PC-9 (cell line): Measurements from ENCODE around the gene PARP8. TPM values are rescaled to one million over a fixed set of nuclear protein-coding genes. Genes with fewer than 3 reads are reported as not detected.

Source experiments
- BruUV-seq: library from RNA; stranded (reverse); fragments of 400-500 nt; replicated peaks from 2 replicates; lab custom pipeline; 2021; lab: Mats Ljungman, UMichigan
- CTCF ChIA-PET: fragments of 300-600 bp; sonication (Branson Sonifier 250); formaldehyde crosslinking; loops from one replicate; lab custom pipeline; 2022; ENCODE audit warnings: antibody characterized with exemption; lab: Charles Lee
- POLR2A ChIA-PET: fragments of 300-600 bp; sonication (Branson Sonifier 250); formaldehyde crosslinking; loops from one replicate; lab custom pipeline; 2022; ENCODE audit warnings: antibody characterized with exemption; ENCODE audit not compliant: unreplicated experiment; lab: Charles Lee
- DNase-seq, 2 experiments: peaks; one replicate each; pipeline versions ENCODE4 v3.0.0 to v3.0.0-alpha.2; 2015 to 2022; ENCODE audit warnings: mixed read lengths in 1 of 2
- H2AFZ ChIP-seq: fragments of 200-600 bp; sonication (generic); 2 replicates; pipeline ENCODE4 v1.8.1; 2017; ENCODE audit warnings: antibody characterized with exemption
- H3F3A ChIP-seq: fragments of 200-600 bp; sonication (generic); 2 replicates; pipeline ENCODE4 v1.8.1; 2017; ENCODE audit warnings: antibody characterized with exemption, mild to moderate bottlenecking, low read depth; ENCODE audit not compliant: insufficient read depth
- H3K27ac ChIP-seq: fragments of 200-600 bp; sonication (generic); 2 replicates; pipeline ENCODE4 v1.6.1; 2016; ENCODE audit warnings: mixed run types
- H3K27me3 ChIP-seq: fragments of 200-600 bp; sonication (generic); 2 replicates; pipeline ENCODE4 v1.6.1; 2016; ENCODE audit warnings: low read depth, mixed run types; ENCODE audit not compliant: insufficient read depth
- H3K36me3 ChIP-seq: fragments of 200-600 bp; sonication (generic); 2 replicates; pipeline ENCODE4 v1.6.1; 2016; ENCODE audit warnings: low read depth, mixed run types
- H3K4me1 ChIP-seq: fragments of 200-600 bp; sonication (generic); replicated peaks from 2 replicates; pipeline ENCODE4 v1.6.1; 2016; ENCODE audit warnings: mixed run types; ENCODE audit not compliant: insufficient read depth
- H3K4me2 ChIP-seq: fragments of 200-600 bp; sonication (generic); 2 replicates; pipeline ENCODE4 v1.6.1; 2017; ENCODE audit warnings: mixed run types
- H3K4me3 ChIP-seq: fragments of 200-600 bp; sonication (generic); 2 replicates; pipeline ENCODE4 v1.6.1; 2016; ENCODE audit warnings: mixed run types
- H3K79me2 ChIP-seq: fragments of 200-600 bp; sonication (generic); 2 replicates; pipeline ENCODE4 v1.6.1; 2017; ENCODE audit warnings: low read depth, mixed run types
- H3K9me2 ChIP-seq: fragments of 200-600 bp; sonication (generic); 2 replicates; pipeline ENCODE4 v1.8.1; 2017; ENCODE audit warnings: mild to moderate bottlenecking; ENCODE audit not compliant: insufficient read depth
- H3K9me3 ChIP-seq: fragments of 200-600 bp; sonication (generic); 2 replicates; pipeline ENCODE4 v1.8.1; 2016; ENCODE audit warnings: low read depth; ENCODE audit not compliant: insufficient read depth
- H4K20me1 ChIP-seq: fragments of 200-600 bp; sonication (generic); 2 replicates; pipeline ENCODE4 v1.8.1; 2017; ENCODE audit not compliant: insufficient read depth
- EZH2 ChIP-seq: fragments of 200-600 bp; sonication (generic); IDR thresholded peaks from 2 replicates; pipeline ENCODE4 v1.8.0; 2017; ENCODE audit warnings: antibody characterized with exemption, low read depth
- intact Hi-C: fragments of 100-400 bp; cut with micrococcal nuclease; formaldehyde crosslinking; loops from one replicate; pipeline ENCODE4 v1.10.0; 2022; ENCODE audit not compliant: unreplicated experiment
- total RNA-seq: library from RNA; stranded (reverse); gene quantifications from 2 replicates; pipeline ENCODE4 v1.2.3, GENCODE V29; 2021
- TF ChIP-seq, protein P1 (sequence below): fragments of 200-600 bp; sonication (generic); conservative IDR thresholded peaks from 2 replicates; pipeline ENCODE4 v1.6.1; 2017; ENCODE audit warnings: mixed run types, antibody characterized with exemption, mild to moderate bottlenecking, moderate library complexity

The PARP8 gene
- total RNA-seq, 1 experiment from 2014 or later, result 17.6 TPM

- H3K9me2 ChIP-seq, result no peaks in the 10 kb centered on the region
- CTCF ChIA-PET, result no interaction called here
Measured at GRCh38 chr5:50716134-50716533, 49.7 kb downstream of the PARP8 start.

GRCh38 chr5:50717651-50718050 lies 51.2 kb downstream of the PARP8 start:
- DNase-seq, result no peak
- intact Hi-C loops, result no loop called here
- Histone ChIP-seq H2AFZ (no peak overlapping the region), H3K27ac (no peak overlapping the region), H3K4me1 (no peaks in the 10 kb centered on the region), H3F3A (no peaks in the 10 kb centered on the region), H4K20me1 (no peaks in the 10 kb centered on the region), H3K36me3 (no peaks in the 10 kb centered on the region), H3K9me2 (no peaks in the 10 kb centered on the region), H3K4me2 (no peak overlapping the region), H3K9me3 (no peaks in the 10 kb centered on the region), H3K4me3 (no peak overlapping the region), H3K27me3 (no peaks in the 10 kb centered on the region), H3K79me2 (no peaks in the 10 kb centered on the region)
- BruUV-seq, result no TSS peak
- CTCF ChIA-PET, result no interaction called here
- TF ChIP-seq EZH2, result no peak
- TF ChIP-seq, protein P1, sequence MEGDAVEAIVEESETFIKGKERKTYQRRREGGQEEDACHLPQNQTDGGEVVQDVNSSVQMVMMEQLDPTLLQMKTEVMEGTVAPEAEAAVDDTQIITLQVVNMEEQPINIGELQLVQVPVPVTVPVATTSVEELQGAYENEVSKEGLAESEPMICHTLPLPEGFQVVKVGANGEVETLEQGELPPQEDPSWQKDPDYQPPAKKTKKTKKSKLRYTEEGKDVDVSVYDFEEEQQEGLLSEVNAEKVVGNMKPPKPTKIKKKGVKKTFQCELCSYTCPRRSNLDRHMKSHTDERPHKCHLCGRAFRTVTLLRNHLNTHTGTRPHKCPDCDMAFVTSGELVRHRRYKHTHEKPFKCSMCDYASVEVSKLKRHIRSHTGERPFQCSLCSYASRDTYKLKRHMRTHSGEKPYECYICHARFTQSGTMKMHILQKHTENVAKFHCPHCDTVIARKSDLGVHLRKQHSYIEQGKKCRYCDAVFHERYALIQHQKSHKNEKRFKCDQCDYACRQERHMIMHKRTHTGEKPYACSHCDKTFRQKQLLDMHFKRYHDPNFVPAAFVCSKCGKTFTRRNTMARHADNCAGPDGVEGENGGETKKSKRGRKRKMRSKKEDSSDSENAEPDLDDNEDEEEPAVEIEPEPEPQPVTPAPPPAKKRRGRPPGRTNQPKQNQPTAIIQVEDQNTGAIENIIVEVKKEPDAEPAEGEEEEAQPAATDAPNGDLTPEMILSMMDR, result no peak
- POLR2A ChIA-PET, result no interaction called here

More at GRCh38 chr5:50716134-50716533, 49.7 kb downstream of the PARP8 start:
- TF ChIP-seq, protein P1, result no peak
- TF ChIP-seq EZH2, result no peak
- H3K4me2 ChIP-seq, result no peak overlapping the region
- DNase-seq, result no peak
- H3F3A ChIP-seq, result no peaks in the 10 kb centered on the region
- intact Hi-C loops, result no loop called here
- POLR2A ChIA-PET, result no interaction called here
- H3K27me3 ChIP-seq, result no peaks in the 10 kb centered on the region
- no peaks in the 10 kb centered on the region for H3K36me3 ChIP-seq
- H4K20me1 ChIP-seq, result no peaks in the 10 kb centered on the region
- no TSS peak for BruUV-seq
- no peak overlapping the region for H2AFZ ChIP-seq
- no peaks in the 10 kb centered on the region for H3K79me2 ChIP-seq
- no peak overlapping the region for H3K4me3 ChIP-seq
- no peak overlapping the region for H3K27ac ChIP-seq
- no peaks in the 10 kb centered on the region for H3K9me3 ChIP-seq
- H3K4me1 ChIP-seq, result no peaks in the 10 kb centered on the region

- H3K79me2 ChIP-seq, result no peaks in the 10 kb centered on the region
- no peaks in the 10 kb centered on the region for H3K4me1 ChIP-seq
- no TSS peak for BruUV-seq
- H3K9me3 ChIP-seq, result no peaks in the 10 kb centered on the region
- no peak overlapping the region for H3K4me2 ChIP-seq
- intact Hi-C loops, result no loop called here
- H3F3A ChIP-seq, result no peaks in the 10 kb centered on the region
- H3K4me3 ChIP-seq, result no peak overlapping the region
- H3K36me3 ChIP-seq, result no peaks in the 10 kb centered on the region
- H2AFZ ChIP-seq, result no peak overlapping the region
- no peak for TF ChIP-seq EZH2
- TF ChIP-seq, protein P1, result no peak
- no peaks in the 10 kb centered on the region for H4K20me1 ChIP-seq
- POLR2A ChIA-PET, result no interaction called here
- H3K27ac ChIP-seq, result no peak overlapping the region
- CTCF ChIA-PET, result no interaction called here
- H3K27me3 ChIP-seq, result no peaks in the 10 kb centered on the region
- H3K9me2 ChIP-seq, result no peaks in the 10 kb centered on the region
- no peak for DNase-seq
Measured at GRCh38 chr5:50720061-50720710, 53.7 kb downstream of the PARP8 start.
